Ramos (cell line): Measurements from ENCODE around the gene SCUBE1.

Experiments
- in situ Hi-C: fragments of 300-500 bp; cut with MboI; formaldehyde crosslinking; loops from one replicate; pipeline ENCODE4 v1.14.3; 2022; ENCODE audit warnings: low sequenced_read_pairs; ENCODE audit not compliant: unreplicated experiment

The SCUBE1 gene

DNA sequence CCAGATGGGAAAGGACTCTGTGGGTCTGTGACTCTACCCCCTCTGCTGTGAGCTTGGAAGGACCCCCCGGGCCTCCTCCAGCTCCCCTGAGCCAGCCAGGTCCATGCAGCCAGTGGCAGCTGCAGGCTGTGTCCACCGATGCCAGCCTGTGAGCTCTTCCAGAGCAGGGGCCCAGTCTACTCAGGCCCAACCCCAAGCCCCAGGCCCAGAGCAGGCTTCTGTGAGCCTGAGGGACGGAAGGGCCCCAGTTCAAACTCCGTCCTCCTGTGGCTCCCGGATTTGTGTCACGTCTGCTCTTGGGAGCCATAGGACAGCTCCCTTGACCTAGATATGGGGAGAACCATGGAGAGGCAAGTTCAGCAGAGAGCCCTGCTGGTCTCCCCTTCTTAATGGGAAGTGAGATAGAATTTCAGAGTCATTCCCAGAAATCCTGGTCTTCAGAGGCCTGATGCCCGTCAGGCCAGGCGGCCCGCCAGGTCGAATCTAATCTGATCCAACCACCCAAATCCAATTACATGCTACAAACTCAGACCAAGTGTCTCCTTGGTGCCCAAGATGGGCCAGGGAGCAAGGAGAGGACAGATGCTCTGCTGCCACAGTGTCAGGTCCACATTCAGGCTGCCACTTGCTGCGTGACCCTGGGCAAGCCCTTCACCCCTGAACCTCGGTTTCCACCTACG is 75.1 kb downstream of the SCUBE1 start:
- in situ Hi-C loops = no loop called here

DNA sequence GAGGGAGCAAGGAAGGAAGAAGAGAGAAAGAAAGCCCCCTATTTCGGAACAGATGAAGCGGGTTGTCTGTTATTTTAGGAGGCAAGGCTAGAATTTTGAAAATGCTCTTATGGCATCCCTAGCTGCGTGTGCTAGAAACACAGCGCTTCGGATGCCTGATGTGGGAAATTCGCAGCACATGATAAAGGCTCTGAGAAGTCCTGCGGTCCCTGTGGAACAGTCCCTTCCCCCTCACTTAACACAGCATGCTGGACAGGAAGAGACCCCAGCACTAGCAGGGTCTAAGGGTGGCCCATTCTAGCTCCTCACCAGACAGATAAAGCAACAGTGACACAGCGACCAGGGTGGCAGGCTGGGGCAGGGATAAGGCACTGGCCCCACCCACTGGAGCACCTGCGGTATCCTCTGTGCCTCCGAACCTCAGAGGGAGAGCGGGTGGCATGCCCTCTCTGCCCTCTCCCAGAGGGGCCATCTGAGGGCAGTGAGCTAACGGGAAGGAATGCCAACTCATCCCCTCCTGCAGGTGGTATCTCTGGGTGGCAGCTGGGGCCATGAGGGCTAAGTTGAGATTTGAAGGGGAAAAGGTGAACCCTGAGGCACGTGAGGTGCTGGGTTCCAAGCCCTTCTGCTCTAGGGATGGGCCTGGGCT is 75.7 kb downstream of the SCUBE1 start:
- in situ Hi-C loops = no loop called here

DNA sequence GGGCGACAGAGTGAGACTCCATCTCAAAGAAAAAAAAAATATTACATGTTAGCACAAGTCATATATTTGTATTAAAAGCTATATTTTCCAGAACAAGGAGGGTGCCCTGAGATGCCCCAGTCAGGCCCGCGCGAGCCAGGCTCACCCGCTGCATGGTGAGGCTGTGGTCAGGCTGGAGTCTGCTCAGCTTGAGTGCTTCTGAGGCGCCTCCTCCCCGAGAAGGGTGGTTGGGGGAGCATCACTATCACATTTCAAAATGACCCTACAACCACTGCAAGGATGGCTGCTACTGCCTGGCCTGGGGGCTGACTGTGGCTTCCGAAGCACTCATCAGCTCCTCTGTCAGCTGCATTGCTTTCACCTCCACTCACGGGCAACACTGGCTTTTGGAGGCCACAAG is 77.1 kb downstream of the SCUBE1 start:
- in situ Hi-C loops = no loop called here

DNA sequence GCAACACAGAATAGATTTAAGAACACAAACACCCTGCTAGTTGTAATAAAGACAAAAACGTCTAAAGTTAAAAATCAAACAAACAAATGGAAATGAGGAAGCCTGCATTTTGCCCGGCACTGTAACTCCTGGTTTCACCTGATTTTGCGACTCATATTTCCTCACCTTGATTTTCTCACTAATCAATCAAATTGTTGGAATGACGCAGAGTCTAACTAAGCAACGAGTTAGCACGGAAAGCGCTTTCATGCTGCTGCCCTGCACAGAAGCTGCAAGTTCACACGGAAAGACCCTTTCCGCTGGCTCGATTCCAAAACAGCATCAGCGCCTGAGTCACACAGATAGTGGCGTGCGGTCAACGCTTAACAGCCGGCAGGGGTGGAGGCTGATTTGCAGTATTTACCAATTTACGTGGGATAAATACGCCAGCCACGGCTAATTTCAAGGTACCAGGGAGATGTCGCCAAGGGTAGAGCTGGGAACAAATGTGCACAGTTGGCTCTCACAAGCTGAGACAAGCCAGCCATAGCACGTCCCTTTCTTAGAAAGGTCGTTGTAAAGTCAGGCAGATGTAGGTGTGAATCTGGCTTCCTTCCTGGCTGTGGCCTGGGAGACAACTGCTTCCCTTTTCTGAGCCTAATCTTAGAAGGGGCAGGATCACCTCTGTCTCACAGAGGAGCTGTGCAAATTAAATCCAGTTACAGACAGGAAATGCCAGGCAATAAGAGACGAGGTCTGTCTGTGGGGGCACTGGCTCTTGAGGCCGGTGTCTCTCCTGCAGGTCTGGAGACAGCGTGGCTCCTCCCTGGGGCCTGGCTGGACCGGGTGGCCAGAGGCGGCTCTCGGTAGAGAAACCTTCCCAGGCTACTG is 79.3 kb downstream of the SCUBE1 start:
- in situ Hi-C loops = no loop called here

DNA sequence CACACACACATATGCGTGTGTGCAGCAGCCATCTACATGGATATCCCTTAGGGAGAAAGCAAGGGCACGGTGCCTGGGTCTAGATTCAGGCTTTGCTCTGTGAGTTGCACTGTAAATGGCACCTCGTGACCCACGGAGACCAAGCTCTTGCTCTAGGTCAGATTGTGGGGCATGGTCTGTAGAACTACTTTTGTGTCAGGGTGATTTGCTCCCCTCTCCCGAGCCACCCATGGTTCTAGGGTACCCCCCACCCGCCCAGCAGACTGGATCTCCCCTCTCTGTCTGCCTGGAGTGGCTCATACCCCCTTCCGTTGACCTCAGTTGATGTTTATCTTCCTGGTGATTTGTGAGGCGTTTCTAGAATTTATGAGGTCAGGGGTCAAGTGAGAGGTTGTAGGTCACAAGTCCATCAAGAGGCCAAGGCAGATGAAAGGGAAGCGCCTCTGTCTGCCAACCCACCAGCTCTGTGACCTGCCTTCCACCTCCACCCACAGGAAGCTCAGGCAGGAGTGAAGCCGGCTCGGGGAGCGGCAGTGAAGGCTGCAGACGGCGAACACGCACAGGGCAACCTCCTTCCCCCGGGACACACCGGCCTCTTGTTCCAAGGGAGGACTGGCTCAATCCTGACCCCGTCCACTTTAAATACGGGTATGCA is 80.1 kb downstream of the SCUBE1 start:
- in situ Hi-C loops = no loop called here

DNA sequence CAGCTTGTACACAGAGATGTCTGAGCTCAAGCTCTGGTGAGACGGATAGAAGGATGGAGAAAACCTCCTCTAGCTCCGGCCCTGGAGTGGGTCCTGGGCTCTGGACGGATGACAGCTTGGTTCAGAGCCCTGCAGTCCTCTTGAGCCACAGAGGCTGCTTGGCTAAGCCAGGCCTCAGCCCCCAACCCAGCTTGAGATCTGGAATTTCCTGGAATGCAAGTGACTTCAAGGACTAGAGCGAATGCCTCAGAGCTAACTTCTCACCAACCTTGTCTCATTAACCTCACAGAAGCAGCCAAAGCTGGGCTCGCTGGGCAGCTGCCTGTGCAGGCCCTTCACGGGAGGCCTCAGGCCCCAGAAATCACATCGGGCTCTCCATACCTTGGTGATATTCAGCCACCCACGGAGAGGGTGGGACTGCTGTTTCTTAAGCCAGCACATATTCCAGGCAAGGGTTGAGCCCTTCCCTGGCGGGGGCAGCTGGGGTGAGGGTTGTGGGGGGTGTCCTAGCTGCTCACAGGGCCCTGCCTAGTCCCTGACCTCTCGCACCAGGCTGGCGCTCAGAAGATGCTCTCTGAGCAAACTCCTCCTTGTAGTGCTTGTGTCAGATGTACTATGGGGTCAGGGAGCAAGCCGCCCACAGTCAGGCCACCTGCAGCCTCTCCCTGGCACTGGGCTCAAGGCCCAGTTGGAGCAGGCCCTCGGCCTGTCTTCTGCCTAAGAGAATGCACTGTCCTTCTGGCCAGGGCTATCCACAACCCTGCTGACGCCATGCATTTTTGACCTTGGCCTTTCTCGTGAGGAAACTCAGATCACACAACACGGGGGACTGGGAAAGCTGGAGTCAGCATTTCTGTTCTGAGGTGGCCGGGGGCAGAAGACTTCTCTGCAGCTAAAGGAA is 82.6 kb downstream of the SCUBE1 start:
- in situ Hi-C loops = no loop called here

DNA sequence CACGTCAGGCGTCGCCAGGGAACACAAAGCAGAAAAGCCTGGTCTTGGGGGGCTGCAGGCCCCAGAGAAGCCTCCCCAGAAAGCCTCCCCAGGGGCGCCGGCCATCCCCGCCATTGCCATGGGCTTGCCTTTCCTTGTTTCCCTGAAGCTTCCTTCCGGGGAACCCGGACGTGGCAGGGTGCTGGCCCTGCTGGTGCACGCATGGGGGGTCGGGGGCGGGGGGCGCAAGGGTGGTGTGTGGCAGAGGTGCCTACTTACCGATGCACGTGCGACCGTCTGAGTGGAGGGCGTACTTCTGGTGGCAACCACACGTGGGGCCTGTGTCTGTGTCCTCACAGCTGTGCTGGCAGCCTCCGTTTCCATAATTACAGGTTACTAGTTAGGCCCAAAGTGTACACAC is 85.2 kb downstream of the SCUBE1 start:
- in situ Hi-C loops = no loop called here

DNA sequence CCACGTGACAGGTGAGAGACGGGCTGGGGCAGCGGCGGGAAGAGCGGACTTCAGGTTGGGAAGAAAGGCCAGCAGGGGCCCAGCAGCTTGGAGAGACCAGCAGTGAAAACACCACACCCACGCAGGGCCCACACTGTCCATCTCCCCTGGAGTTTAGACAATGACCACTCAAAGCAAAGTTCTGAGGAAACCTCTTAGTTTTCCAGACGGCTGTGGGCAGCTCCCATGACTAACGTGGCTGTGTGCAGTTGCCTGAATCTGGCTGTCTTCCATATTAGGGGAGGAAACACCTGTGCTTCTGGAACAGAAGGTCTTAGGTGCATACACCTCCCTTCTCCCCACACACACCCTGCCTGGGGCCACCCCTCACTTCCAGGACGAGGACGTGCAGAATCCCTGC is 85.6 kb downstream of the SCUBE1 start:
- in situ Hi-C loops = no loop called here

DNA sequence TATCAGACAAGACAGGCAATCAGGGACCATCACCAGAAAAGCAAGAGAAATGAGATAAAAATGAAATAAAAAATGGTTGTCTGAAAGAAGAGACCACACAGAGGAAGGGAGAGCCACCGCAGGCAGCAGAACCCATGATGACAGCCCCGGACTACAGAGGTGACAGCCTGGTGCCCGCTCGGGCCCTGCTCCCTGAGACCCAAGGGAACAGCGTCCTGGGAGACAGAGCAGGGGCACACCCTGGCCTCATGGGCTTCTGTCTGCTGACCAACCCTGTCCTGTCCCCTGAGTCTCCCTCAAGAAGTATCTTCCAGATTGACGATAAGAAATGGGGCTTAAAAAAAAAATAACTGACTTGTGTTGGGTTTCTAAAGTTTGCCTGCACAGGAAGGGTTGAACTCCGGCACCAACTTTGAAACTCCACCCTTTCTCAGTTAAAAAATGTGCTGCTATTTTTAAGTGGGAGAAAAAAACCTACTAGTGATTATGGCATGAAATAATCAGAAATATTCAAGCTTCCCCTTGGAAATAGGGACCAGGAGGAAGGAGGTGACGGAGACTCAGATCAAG is 86.1 kb downstream of the SCUBE1 start:
- in situ Hi-C loops = no loop called here

DNA sequence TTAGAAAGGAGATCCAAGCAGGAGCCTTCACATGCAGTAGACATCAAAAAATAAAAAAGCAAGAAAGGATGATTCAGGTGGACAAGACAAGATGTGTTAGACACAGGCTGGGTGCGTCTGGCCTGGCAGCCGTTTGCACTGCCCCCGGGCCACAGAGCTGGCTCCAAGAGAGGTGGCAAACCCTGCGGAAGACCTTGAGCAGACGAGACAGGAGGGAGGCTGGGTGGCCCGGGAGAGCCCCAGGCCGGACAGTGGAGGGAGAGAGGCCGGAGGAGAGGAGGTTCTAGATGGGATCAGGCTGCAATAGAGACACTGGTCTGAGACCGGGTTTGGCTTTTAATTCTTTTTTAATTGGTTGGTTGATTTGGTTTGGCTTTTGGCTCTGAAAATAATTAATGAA is 86.6 kb downstream of the SCUBE1 start:
- in situ Hi-C loops = no loop called here

DNA sequence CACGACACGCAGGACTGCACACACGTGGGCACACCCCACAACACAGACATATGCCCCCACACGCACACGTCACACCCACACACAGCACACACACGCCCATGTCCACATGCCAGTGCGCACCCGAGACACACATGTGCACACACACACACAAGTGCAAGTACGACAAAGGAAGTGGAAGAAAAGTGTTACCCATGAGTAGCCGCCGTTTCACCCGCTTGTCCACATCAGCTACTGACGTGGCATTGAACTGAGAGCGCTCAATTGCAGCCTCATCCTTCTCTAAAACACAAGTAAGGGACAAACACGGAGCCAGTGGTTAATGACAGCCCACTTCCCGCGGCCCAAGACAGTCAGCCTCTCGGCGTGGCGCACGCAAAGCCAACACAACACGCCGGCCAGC is 87.9 kb downstream of the SCUBE1 start:
- in situ Hi-C loops = no loop called here

DNA sequence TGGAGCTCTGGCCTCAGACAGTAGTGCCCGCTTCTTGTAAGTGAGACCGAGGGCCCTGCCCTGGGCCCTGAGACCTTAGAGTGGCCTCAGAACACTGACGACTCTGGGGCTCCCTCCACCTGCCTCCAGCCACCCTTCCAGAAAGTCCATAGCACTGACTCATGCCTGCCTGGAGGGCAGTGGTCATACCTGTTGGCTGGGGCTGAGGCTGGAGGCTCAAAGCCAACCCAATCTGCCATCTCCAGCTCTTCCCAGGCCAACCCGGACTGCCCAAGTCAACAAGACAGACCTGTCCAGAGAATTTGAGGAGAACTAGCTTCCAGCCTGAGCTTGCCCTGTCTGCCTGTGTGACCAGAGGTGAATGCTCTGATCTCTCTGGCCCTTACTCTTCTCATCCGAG is 89.3 kb downstream of the SCUBE1 start:
- in situ Hi-C loops = no loop called here

DNA sequence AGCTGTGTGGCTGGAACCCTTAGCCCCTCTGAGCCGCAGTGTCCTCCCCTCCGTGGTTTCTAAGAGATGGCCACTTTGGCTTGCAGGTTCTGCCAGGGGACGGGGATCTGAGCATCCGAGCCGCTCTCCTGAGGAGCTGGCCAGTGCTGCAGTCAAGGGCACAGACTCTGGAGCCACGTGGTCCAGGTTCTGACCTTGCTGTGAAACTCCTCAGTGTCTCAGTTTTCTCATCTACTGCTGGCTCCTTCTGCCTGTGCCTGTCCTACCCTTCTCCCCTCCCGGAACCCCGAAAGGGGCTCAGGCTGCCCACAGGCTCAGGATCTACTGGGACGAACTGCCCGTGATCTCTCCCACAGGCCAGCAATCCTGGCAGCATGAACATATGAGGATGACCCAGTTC is 90.9 kb downstream of the SCUBE1 start:
- in situ Hi-C loops = no loop called here

DNA sequence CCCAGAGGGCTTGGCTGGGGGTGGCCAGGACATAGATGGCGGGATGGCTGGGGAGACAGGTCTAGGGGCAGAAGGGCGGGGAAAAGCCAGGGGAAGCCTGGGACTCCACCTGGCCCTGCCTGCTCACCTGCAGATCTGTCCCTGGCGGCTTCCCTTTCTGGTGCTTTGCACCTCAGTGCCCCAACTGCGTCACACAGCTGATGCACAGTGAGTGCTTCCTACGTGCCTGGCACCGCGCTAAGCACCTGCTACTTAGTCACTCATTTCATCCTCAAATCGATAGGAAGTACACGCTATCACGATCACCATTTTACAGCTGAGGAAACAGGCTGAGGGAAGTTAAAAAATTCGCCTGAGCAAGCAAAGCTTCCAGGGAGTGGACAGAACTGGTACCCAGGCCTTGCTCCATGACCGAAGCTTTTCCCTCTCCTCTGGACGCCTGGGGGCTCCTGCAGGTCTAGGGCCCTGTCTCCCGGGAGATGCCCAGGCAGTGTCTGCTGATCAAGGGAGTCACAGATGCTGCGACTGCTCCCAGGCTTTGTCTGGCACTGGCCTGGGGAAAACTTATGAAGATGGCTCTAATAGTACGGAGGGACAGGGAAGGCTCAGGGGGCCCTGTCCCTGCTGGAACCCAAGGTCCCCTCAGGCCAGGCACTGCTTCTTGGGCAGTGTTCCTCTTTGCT is 93.2 kb downstream of the SCUBE1 start:
- in situ Hi-C loops = no loop called here

DNA sequence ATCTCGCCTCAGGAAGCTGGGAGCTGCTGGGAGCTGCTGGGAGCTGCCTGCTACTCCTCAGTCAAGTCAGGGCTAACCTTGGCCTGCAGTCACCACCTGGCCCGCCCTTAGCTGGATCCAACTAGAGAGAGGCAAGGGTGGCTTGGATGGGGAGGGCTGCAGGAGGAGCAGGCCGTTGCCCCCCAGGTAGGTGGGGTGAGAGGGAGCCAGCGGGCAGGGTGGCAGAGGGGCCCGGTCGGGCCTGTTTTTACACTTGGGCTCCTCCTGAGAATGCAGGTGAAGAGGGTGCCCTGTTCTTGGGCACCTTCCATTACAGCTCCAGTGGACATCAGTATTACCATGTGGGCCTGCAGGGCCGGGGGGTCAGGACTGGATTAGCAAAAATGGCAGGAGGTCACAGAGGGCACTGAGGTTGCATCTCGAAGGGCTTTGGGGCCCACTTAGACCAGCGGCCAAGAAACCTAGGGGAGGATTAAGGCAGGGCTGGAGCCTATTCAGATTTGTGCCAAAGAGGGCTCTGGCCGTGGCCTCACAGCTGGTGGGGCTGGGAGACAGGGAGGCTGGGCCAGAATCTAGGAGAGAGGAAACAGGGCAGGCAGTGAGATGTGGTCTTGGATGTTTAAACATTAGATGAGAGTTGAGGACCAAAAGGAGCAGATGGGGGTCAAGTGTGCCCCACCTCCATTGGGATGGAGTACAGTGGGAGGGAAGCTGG is 95.5 kb downstream of the SCUBE1 start:
- in situ Hi-C loops = no loop called here

DNA sequence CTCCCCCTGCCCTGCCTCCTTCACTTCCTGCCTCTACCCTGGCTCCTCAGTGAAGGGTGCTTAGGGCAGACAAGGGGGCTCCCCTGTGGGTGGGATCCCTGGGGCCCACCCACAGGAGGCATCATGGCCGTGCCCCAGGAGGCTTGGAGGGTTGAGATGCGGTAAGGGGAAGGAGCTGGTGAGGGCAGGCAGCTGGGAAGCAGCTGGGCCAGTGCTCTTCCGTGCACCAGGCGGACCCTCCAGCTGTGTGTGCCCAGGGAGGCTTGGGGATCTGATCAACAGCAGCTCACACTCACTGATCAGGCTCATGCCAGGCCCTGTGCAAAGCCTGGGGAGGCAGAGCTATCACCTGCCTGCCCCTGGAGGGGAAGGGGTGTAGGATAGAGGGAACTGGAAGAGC is 97.0 kb downstream of the SCUBE1 start:
- in situ Hi-C loops = no loop called here

DNA sequence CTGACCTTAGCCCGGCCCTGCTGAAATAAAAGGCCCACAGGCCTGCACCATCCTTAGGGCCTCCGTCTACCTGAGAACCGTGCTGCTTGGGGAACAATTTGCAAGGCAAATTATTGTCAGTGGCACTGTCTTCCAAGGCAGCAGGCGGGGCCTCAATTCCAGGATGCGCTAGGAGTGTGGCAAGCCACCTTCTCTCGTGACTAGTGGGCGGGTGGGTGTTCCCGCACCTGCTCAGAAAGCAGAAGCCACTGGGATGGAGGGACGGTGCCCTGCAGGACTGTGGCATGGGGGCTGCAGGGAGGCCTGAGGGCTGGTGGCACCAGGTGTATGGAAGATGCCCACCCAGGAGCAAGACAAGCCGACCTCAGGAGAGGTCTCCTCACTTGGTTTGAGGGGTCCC is 97.5 kb downstream of the SCUBE1 start:
- in situ Hi-C loops = no loop called here

DNA sequence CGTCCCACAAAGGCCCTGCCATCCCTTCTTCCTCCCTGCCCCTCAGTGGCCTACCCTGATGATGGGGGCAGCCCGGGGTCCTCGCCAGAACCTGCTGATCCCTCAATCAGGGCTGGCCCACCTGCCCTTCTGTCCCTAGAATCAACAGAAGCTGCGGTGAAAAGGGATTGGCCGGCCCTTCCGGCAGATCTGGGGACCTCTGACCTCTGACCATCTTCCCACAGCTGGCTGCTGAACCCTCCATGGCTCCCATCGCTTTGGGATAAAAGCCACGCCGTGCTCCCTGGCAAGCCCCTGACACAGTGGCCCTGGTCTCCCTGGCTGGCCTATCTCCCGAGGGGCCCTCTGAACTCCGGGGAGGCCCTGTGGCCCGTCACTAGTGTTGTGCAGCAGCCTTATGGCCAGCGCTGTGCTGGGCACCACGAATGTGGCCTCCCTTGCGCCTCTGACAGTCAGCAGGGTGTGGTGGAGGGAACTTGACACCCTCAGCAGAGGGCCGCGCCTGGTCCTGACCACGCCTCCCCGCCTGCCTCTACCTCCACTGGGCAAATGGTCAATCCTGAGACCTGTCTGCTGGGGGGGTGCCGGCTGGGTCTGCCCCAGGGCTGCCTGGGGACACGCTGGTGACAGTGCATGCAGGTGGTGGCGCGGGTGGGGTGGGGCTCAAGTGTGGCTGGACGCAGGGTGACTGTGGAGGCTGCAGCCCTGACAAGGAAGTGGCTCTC is 98.2 kb downstream of the SCUBE1 start:
- in situ Hi-C loops = no loop called here
